GM21528 (cell line): ENCODE results near the gene SP4.
A peak's percentile ranks its signal among the peaks of the same experiment; 100 is the strongest.

ENCODE experiments used
- ATAC-seq: cut with Tn5 transposase; IDR thresholded peaks from one replicate; pipeline ENCODE4 v1.9.1; 2021; ENCODE audit warnings: mild to moderate bottlenecking, moderate library complexity; ENCODE audit not compliant: unreplicated experiment, low FRiP score

Gene SP4

GRCh38 chr7:21427871-21428658, at the start of gene SP4:
Gene SP4, plus strand, starts transcription at chr7:21428083. Its CDS starts 169 bp downstream, at chr7:21428252.
- peak; percentile 77 for ATAC-seq

DNA sequence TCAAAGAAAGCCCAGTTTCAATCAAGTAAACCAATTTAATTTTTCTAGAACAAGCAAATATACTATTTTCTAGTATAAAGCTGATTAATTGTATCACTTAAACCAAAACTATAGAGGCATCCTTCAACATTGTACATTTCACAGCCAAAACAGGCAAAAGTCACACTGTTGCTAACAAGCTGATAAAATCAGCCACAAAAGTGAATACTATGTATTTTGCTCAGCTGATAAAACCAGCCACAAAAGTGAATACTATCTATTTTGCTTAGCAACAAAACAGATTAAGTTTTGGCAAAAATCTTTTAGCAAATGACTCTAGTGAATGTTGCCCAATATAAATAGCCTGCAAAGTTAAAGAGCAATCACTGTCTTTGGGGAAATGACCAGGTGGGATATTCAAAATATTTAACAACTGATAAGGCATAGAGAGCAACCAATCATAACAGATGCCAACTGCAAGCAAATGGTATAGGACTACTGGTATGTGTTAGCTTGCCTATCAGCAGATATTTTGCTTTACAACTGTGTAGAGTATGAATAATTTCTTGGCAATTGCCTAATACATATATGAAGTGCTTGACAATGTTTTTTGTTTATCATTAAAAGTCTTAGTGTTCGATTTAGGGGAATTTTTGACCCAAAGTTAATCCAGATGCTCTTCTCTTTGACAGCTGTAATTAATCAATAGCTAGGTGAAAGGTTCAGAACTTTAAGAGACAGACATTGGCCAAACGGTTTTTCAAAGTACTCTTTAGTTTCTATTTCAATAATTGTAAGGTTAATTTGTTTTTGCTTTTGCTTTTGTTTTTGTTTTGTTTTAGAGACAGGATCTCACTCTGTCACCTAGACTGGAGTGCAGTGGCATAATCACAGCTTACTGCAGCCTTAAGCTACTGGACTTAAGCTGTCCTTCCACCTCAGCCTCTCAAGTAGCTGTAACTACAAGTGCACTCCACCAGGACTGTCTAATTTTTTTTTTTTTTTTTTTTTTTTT, 44.4 kb upstream of the SP4 start:
- ATAC-seq = peak; percentile 77

GRCh38 chr7:21393937-21394336, 33.9 kb upstream of the SP4 start:
- no peak for ATAC-seq

GRCh38 chr7:21401944-21402343, 25.9 kb upstream of the SP4 start:
- ATAC-seq = no peak

- no peak for ATAC-seq
Measured at GRCh38 chr7:21407796-21408480, 19.9 kb upstream of the SP4 start.

DNA sequence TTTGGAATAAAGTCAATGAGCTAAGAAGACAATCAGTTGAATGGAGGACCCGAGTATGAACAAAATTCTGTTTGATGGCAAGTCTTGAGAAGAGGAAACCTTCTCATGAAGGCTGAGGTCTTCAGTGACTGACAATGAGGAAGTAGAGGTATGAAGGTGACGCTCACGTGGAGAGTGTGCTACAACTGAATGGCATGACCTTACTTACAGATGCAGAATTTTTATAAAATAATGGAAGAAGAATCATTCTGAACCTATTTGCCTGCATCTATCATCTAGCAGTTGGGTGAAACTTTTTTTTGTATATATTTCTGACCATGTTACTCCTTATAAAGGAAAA, 19.4 kb upstream of the SP4 start:
- ATAC-seq = no peak

DNA sequence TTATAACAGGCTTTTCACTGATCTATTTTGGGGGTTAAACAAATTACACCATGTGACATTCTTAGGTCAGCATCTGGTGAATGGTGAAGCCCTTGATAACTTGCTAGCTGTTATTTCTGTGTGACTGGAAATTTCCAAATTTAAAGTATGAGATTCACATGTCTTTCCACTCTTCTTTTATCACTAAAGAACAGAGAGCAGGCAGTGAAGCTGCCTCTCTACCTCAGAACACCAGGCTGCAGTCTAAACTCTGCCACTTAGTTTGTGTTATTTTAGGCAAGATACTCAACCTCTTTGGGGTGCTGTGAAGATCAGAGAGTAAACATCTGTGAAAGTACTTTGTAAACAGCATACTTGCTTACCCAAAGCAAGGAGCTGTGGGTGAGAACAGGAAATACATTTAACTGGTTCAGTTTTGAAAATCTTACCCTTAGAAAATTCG, 15.5 kb upstream of the SP4 start:
- ATAC-seq = peak; percentile 68

DNA sequence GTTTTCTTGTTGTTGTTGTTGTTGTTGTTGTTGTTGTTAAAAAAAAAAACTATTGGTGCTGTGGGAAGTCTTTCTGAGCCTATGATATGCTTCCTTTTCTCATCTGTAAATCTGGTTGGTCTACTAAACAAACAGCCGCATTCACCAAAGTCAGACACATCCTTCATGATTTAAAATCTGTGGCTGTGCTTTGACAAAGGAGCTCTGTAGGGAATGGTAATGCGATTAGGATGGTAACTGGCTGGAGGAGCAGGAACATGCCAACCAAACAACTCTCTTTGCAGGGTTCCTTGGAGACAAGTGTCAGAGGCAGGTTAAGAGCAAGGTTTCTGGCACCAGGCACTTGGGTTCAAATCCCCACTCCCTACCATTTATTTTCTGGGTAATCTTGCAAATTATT, 14.9 kb upstream of the SP4 start:
- no peak for ATAC-seq

GRCh38 chr7:21413502-21413901, 14.4 kb upstream of the SP4 start:
- ATAC-seq = no peak

DNA sequence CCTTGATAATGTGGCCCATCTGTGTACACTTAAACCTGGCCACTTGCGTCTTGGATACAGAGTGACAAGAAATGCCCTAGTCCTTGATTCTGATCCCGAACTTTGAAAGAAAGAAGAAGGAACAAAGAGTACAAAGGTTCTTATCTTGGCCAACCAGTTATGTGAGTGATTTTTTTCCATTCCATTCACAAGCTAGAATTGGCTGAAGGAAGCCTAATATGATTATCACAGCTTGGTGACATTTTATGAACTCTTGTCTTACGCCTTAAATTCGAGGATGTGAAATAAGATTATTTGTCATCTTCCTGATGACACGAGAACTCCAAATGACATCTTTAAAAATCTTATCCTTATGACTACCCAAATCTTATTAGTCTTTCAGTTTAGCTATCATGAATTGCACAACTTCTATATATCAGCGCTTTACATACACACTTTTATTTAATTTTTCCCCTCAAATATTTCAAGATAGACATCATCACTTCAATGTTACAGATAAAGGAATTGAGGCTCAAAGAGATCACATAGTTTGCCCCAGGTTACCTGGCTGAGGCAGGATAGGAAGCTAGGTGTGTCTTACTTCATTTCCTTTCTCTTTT, 13.0 kb upstream of the SP4 start:
- ATAC-seq = no peak

DNA sequence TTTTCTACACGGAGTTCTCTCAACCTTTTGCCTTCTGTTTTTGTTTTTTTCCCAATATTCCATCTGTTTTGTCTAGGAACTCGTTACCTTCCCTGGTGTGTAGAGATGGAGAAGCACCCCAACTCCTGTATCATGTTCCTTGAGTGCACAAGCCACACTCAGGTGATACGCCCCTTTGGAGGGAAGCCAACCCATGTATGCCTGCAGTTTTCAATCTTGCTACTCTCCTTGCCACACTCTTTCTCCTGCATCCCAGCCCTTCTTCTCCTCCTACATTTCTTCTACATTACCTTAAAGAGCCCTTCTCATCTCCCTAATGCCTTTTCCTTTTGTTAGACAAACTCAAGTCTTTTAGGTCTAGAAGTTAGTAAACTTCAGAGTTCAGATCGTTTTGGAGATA, 10.2 kb upstream of the SP4 start:
- ATAC-seq = no peak

DNA sequence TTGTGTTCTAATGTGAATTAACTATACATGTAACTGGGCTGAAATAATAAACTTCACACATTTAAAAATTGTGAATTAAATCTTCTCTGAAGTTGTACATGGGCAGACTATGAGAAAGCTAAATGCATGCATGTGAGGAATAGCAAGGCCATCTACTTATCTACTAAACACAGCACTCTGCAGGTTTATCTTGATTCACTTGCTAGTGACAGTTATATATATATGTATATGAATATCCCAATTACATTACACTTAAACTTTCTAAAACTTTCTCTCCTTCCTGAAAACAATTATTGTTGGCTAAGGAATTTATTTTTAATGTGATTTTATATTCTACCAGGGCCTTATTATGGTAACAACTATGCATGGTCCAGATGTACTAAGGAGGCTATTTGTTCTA, 5.1 kb upstream of the SP4 start:
- ATAC-seq = no peak

DNA sequence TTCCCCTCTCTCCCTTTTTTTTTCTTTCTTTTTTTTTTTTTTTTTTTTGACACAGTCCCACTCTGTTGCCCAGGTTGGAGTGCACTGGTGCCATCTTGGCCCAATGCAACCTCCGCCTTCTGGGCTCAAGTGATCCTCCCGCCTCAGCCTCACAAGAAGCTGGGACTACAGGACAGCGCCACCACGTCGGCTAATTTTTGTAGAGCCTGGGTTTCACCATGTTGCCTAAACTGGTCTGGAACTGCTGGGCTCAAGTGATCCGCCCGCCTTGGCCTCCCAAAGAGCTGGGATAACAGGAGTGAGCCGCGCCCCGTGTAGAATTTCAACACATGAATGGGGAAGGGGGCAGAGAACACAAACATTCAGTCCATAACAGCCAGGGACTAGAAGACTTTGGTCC, 2.6 kb upstream of the SP4 start:
- ATAC-seq = no peak

GRCh38 chr7:21426286-21427181, 1.3 kb upstream of the SP4 start:
- ATAC-seq = no peak

- ATAC-seq = peak; percentile 84
Measured at GRCh38 chr7:21427182-21427870, 557 bp upstream of the SP4 start.

- ATAC-seq = no peak
Measured at GRCh38 chr7:21428659-21428941, 717 bp downstream of the SP4 start.

DNA sequence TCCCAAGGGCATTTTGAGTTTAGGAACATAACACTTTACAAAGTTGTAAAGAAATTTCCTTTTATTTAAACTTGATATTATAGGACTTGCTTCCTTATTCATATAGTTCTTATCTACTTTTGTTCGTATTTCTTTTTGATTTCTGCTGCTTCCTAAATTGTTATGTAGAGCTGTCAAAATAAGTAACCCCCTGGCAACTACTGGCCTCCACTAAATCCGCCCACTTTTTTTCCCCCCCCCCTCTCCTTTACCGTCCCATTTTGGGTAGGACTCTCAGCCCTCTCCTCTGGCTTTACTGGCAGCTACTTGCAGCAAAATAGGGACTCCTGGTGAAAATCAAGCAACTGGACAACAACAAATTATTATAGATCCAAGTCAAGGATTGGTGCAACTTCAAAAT, 1.1 kb downstream of the SP4 start:
- no peak for ATAC-seq

DNA sequence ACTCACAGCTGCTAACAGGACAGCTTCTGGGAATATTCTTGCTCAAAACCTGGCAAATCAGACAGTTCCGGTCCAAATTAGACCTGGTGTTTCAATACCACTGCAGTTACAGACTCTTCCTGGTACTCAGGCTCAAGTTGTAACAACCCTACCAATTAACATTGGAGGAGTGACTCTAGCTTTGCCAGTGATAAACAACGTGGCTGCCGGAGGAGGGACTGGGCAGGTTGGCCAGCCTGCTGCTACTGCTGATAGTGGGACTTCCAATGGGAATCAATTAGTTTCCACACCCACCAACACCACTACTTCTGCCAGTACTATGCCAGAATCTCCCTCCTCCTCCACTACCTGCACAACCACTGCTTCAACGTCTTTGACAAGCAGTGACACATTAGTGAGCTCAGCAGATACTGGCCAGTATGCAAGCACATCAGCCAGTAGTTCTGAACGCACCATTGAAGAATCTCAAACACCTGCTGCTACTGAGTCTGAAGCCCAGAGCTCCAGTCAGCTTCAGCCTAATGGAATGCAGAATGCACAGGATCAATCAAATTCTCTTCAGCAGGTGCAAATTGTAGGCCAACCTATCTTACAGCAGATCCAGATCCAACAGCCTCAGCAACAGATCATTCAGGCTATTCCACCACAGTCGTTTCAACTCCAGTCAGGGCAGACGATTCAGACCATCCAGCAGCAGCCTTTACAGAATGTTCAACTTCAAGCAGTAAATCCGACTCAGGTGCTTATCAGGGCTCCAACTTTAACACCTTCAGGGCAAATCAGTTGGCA, 2.1 kb downstream of the SP4 start:
- ATAC-seq = no peak

DNA sequence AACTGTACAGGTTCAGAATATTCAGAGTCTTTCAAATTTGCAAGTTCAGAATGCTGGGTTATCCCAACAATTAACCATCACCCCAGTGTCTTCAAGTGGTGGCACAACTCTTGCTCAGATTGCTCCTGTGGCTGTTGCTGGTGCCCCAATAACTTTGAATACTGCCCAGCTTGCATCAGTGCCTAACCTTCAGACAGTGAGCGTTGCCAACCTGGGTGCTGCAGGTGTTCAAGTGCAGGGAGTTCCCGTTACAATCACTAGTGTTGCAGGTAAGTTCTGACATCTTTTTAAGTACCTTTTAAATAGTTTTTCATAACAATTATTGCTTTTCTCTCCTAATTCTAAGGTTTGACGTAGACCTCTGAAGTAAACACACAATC, 2.7 kb downstream of the SP4 start:
- no peak for ATAC-seq
